Erythroblast (primary cell): Measurements from ENCODE around the gene ZNF33B.
A peak's percentile ranks its signal among the peaks of the same experiment; 100 is the strongest.

Experiments
- DNase-seq, 2 experiments: peaks; one replicate each; lab custom pipeline; 2025; lab: John Stamatoyannopoulos, UW
- GATA1 ChIP-seq: IDR thresholded peaks from 2 replicates; pipeline ENCODE4 v1.6.1; 2011; ENCODE audit warnings: low read depth, mild to moderate bottlenecking, control low read depth, low read length, moderate library complexity
- POLR2A ChIP-seq: IDR thresholded peaks from 2 replicates; pipeline ENCODE4 v1.6.1; 2011; ENCODE audit warnings: mild to moderate bottlenecking, low read length

Gene ZNF33B

DNA sequence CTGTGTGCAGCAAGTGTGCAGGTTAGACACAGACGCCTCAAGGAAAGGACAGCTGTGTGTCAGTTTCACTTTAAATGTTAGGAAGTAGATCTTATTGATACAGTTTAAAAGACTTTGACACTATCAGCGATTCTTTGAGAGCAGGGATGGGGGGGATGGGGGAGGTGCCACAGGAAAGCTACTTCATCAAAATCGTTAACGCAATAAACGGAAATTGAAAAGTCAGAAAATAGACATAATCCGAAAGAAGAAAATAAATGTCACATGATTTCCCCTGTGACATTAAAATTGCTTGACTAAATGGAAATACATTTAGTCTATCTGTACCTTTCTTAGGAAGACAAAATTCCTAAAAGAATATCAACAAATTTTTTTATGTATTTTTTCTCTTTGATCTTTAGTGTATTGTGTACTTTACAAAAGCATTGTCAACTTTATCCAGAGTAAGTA is 476 bp upstream of the ZNF33B start:
- TF ChIP-seq GATA1 (no peak), POLR2A (no peak)
- peak in 1 of 2 experiments; percentile 73 for DNase-seq

- TF ChIP-seq GATA1 = no peak
- no peak for TF ChIP-seq POLR2A
- no peak for DNase-seq
Observed at GRCh38 chr10:42637648-42638054, 719 bp downstream of the ZNF33B start.

DNA sequence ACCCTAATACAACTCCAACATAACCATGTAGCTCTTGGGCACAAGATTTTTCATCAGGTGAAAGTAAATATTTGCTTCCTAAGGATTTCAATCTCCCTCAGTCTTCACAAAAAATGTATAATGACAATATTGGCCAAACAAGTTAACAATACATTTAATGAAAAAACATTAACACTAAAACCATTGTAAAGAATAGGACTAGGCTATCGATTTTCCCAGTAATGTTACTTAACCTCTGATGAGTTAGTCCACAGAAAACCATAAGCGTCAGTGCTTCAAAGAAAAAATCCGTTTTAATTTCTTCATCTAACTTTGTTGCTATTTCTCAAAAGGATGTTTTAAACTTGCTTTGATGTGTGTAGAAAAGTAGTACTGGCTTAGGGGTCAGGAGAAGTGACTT is 1.2 kb downstream of the ZNF33B start:
- no peak for DNase-seq
- TF ChIP-seq GATA1 = no peak
- TF ChIP-seq POLR2A = no peak

GRCh38 chr10:42635098-42635497 is 3.3 kb downstream of the ZNF33B start:
- TF ChIP-seq POLR2A (no peak), GATA1 (no peak)
- no peak for DNase-seq

DNA sequence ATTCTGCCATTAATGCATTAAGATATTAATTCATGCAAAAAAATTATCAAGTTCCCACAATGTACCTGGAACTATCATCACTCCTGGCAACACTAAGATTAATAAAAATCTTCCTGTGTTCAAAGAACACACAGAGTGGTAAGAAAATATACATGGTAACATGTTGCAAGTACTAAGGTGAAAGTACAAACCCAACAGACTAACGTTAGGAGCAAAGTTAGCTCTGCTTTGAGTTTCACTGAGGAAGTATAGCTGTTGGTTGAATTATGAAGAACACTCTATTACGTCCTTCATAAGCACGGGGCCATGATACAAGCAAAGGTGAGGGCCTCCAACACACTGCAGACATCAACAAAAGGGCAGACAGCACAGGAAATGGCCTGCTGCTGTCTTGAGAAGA is 5.8 kb downstream of the ZNF33B start:
- DNase-seq = no peak
- TF ChIP-seq GATA1 (no peak), POLR2A (no peak)

- no peak for TF ChIP-seq GATA1
- TF ChIP-seq POLR2A = no peak
- DNase-seq = no peak
Observed at GRCh38 chr10:42630537-42631134, 7.7 kb downstream of the ZNF33B start.

DNA sequence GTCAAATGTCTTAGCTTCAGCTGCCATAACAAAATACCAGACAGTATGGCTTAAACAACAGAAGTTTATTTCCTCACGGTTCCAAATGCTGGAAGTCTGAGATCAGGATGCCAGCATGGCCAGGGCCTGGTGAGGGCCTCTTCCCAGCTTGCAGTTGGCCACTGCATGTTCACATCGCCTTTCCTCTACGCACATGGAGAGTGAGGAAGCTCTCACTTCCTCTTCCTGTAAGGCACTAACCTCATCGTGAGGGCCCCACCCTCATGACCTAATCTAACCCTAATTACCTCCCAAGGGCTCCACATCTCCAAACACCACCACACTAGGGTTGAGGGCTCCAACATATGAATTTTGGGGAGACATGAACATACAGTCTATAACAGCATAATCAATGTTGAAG is 14.4 kb downstream of the ZNF33B start:
- TF ChIP-seq POLR2A (no peak), GATA1 (no peak)
- DNase-seq = no peak

DNA sequence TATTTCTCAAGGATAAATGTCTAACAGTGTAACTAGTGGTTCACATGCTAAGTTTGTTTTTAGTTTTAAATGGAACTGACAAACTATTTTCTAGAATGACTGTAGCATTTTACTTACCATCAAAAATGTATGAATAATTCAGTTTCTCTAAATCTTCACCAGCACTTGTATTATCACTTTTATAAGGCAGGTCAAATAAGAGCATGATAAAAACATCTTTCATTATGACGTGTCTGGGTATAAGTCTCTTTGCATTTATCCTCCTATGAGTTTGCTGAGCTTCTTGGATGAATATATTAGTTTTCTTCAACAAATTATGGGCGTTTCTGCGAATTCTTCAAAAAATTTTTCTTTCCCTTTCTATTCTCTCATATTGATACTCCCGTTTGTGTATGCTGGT is 19.9 kb downstream of the ZNF33B start:
- no peak for DNase-seq
- TF ChIP-seq GATA1 = no peak
- TF ChIP-seq POLR2A = no peak

DNA sequence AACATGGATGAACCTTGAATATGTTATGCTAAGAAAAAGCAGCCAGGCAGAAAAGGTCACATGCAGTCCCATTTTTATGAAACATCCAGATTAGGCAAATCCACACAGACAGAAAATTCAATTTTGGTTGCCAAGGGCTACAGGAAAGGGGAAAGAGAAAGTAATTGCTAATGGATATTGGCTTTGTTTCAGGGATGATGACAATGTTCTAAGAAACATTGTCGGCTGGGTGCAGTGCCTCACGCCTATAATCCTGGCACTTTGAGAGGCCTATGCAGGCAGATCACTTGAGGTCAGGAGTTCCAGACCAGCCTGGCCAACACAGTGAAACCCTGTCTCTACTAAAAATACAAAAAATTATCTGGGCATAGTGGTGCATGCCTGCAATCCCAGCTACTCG is 23.0 kb downstream of the ZNF33B start:
- TF ChIP-seq GATA1 (no peak), POLR2A (no peak)
- DNase-seq = no peak

GRCh38 chr10:42609872-42610271 is 28.5 kb downstream of the ZNF33B start:
- TF ChIP-seq GATA1 (no peak), POLR2A (no peak)
- DNase-seq = no peak

DNA sequence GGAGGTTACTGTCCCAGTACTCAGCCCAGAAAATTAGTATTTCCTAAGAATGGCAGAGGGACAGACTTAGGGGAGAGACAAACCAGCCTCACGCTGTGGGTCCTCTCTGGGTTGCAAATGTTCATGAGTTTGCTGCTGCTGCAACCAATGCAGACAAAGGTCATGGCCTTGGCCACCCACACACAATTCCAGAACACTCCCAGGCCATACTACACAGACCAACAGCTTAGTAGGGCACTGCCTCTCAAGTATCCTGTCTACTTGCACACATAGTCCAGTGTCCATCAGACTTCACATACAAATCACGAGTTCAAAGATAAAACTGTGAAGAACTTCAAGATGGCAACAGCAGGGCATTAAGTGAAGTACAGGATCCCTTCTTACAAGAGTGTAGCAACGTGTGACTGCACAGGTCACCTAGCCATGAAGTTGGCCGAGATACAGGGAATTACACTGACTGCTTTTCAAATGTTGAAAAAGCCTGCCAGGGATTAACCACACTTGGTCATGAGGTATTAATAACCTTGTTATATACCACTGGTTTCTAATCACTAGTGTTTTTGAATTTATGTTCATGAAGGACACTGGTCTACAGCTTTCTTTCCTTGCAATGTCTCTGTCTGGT is 40.0 kb downstream of the ZNF33B start:
- no peak for DNase-seq
- TF ChIP-seq GATA1 (no peak), POLR2A (no peak)

- no peak for TF ChIP-seq GATA1
- TF ChIP-seq POLR2A = no peak
- no peak for DNase-seq
Observed at GRCh38 chr10:42596196-42596595, 42.2 kb downstream of the ZNF33B start.

DNA sequence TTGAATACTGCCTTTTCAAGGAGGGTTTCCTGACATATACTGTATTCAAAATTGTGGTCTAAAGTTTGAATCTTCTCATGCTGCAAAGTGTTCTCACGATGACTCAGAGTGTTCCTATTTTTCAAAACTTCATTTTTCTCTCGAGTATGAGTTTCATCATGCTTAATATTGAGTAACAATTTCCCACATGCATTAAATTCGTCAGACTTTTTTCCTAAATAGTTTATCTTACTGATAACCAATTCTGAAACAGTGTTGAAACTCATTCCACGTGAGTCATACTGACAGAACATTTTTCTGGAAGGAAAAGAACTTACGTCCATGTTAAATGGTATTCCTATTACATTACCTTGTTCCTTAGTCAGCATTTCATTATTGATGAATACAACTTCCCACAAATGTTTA is 44.1 kb downstream of the ZNF33B start:
- TF ChIP-seq POLR2A (no peak), GATA1 (no peak)

GRCh38 chr10:42593284-42593683 is 45.1 kb downstream of the ZNF33B start:
- DNase-seq = peak in 1 of 2 experiments; percentile 3
- TF ChIP-seq GATA1 = no peak
- no peak for TF ChIP-seq POLR2A

More for the DNA sequence above, 44.1 kb downstream of the ZNF33B start:
- DNase-seq = no peak

GRCh38 chr10:42583828-42584227 is 54.5 kb downstream of the ZNF33B start:
- TF ChIP-seq GATA1 (no peak), POLR2A (no peak)
- DNase-seq = no peak
